ENCODE data around the gene ADAMTSL5.

ADAMTSL5 gene

GRCh38 chr19:1507763-1508506 is 4.9 kb downstream of the ADAMTSL5 start:
- Histone ChIP-seq H3K27me3 (replicated peaks; ENCODE audit: insufficient read depth, low read length) (peaks cover 81% of the 10 kb centered on the region), H3K9me2 (replicated peaks; ENCODE audit: insufficient read depth, low read length) (no peaks in the 10 kb centered on the region), H3K9ac (ENCODE audit: low read length) (no peak overlapping the region), H3K4me2 (ENCODE audit: low read depth, low read length) (peak overlapping the region; percentile 71), H3F3A (ENCODE audit: insufficient read depth, low read length) (no peaks in the 10 kb centered on the region), H2AFZ (ENCODE audit: low read length) (0 out of 2 replicates have a peak overlapping the region, but pooled peaks have one; percentile 65), H3K4me1 (ENCODE audit: low read length) (peaks cover 2% of the 10 kb centered on the region; the same call in 1 of the 2 replicates), H3K9me3 (replicated peaks; ENCODE audit: insufficient read depth, low read length) (no peaks in the 10 kb centered on the region), H4K20me1 (ENCODE audit: insufficient read depth, low read length) (no peaks in the 10 kb centered on the region), H3K27ac (ENCODE audit: low read length) (no peak overlapping the region), H3K4me3 (ENCODE audit: low read length) (peak overlapping the region; percentile 37; the same call in 1 of the 2 replicates), H3K79me2 (ENCODE audit: low read length) (no peaks in the 10 kb centered on the region), H3K36me3 (replicated peaks; ENCODE audit: insufficient read depth, low read length) (no peaks in the 10 kb centered on the region)
- DNase-seq, result peak; percentile 73
- TF ChIP-seq CTCF (IDR thresholded peaks at IDR 0.05; ENCODE audit: low read length), result no peak
- TF ChIP-seq EZH2phosphoT487 (IDR thresholded peaks at IDR 0.05; ENCODE audit: low read length), result no peak
- TF ChIP-seq EZH2 (optimal IDR thresholded peaks at IDR 0.05; ENCODE audit: low read depth, low read length), result no peak

DNA sequence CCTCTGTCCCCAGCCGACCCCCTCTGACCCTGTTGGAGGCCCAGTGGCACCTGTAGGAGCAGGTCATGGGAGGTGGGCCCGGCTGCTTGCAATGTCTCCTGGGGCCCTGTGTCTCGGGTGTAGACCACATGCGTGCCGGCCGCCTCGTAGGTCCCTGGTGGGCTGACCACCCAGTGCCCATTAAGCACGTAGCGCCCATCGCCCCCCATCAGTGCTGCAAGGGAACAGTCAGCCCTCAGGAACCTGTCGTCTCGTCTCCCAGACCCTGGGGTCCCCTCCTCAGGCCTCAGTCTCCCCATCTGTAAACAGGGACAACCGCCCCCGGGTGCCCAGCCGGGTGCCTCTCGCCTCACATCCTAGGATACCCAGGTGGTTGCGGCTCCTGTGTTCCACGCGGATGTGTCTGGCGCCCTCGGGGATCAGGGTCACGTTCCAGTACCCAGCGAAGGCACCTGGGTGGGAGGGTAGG is 5.6 kb downstream of the ADAMTSL5 start:
- no peaks in the 10 kb centered on the region for H3F3A ChIP-seq (ENCODE audit: insufficient read depth, low read length)
- no peak overlapping the region for H3K4me3 ChIP-seq (ENCODE audit: low read length)
- no peaks in the 10 kb centered on the region for H4K20me1 ChIP-seq (ENCODE audit: insufficient read depth, low read length)
- H3K27me3 ChIP-seq (replicated peaks; ENCODE audit: insufficient read depth, low read length), result peaks cover 83% of the 10 kb centered on the region
- no peaks in the 10 kb centered on the region for H3K9me3 ChIP-seq (replicated peaks; ENCODE audit: insufficient read depth, low read length)
- DNase-seq, result no peak
- no peak overlapping the region for H3K9ac ChIP-seq (ENCODE audit: low read length)
- no peaks in the 10 kb centered on the region for H3K79me2 ChIP-seq (ENCODE audit: low read length)
- no peaks in the 10 kb centered on the region for H3K4me1 ChIP-seq (ENCODE audit: low read length)
- no peak overlapping the region for H2AFZ ChIP-seq (ENCODE audit: low read length)
- H3K36me3 ChIP-seq (replicated peaks; ENCODE audit: insufficient read depth, low read length), result no peaks in the 10 kb centered on the region
- H3K4me2 ChIP-seq (ENCODE audit: low read depth, low read length), result peak overlapping the region; percentile 71; the same call in 1 of the 2 replicates
- no peak overlapping the region for H3K27ac ChIP-seq (ENCODE audit: low read length)
- H3K9me2 ChIP-seq (replicated peaks; ENCODE audit: insufficient read depth, low read length), result no peaks in the 10 kb centered on the region
- no peak for TF ChIP-seq EZH2 (optimal IDR thresholded peaks at IDR 0.05; ENCODE audit: low read depth, low read length)
- TF ChIP-seq CTCF (IDR thresholded peaks at IDR 0.05; ENCODE audit: low read length), result no peak
- TF ChIP-seq EZH2phosphoT487 (IDR thresholded peaks at IDR 0.05; ENCODE audit: low read length), result no peak

GRCh38 chr19:1505991-1506881 is 6.6 kb downstream of the ADAMTSL5 start:
- no peaks in the 10 kb centered on the region for H3K36me3 ChIP-seq (replicated peaks; ENCODE audit: insufficient read depth, low read length)
- TF ChIP-seq CTCF (IDR thresholded peaks at IDR 0.05; ENCODE audit: low read length) (no peak), EZH2phosphoT487 (IDR thresholded peaks at IDR 0.05; ENCODE audit: low read length) (no peak), EZH2 (optimal IDR thresholded peaks at IDR 0.05; ENCODE audit: low read depth, low read length) (no peak)
- no peak overlapping the region for H3K4me3 ChIP-seq (ENCODE audit: low read length)
- H3K27ac ChIP-seq (ENCODE audit: low read length), result no peak overlapping the region
- no peaks in the 10 kb centered on the region for H3K4me1 ChIP-seq (ENCODE audit: low read length)
- H3K27me3 ChIP-seq (replicated peaks; ENCODE audit: insufficient read depth, low read length), result peaks cover 78% of the 10 kb centered on the region
- no peaks in the 10 kb centered on the region for H4K20me1 ChIP-seq (ENCODE audit: insufficient read depth, low read length)
- no peak overlapping the region for H3K4me2 ChIP-seq (ENCODE audit: low read depth, low read length)
- DNase-seq, result no peak
- H2AFZ ChIP-seq (ENCODE audit: low read length), result no peak overlapping the region
- H3K79me2 ChIP-seq (ENCODE audit: low read length), result no peaks in the 10 kb centered on the region
- H3K9ac ChIP-seq (ENCODE audit: low read length), result no peak overlapping the region
- H3F3A ChIP-seq (ENCODE audit: insufficient read depth, low read length), result no peaks in the 10 kb centered on the region
- H3K9me3 ChIP-seq (replicated peaks; ENCODE audit: insufficient read depth, low read length), result no peaks in the 10 kb centered on the region
- no peaks in the 10 kb centered on the region for H3K9me2 ChIP-seq (replicated peaks; ENCODE audit: insufficient read depth, low read length)

All from MM.1S (cell line).